Endothelial cell of umbilical vein (primary cell): ENCODE measurements around the gene ATP5PB. TPM values are rescaled to one million over a fixed set of nuclear protein-coding genes. Genes with fewer than 3 reads are reported as not detected.
A peak's percentile ranks its signal among the peaks of the same experiment; 100 is the strongest.

Experiments
- BruUV-seq: library from RNA; stranded (reverse); fragments of 400-500 nt; replicated peaks from 2 replicates; lab custom pipeline; 2021; lab: Mats Ljungman, UMichigan
- CTCF ChIA-PET: fragments of 300-600, 350-600 bp; sonication (Branson Sonifier 250); formaldehyde crosslinking; loops from one replicate; lab custom pipeline; 2021; ENCODE audit warnings: antibody characterized with exemption, inconsistent platforms; lab: Charles Lee
- POLR2A ChIA-PET: fragments of 300-600, 350-600 bp; sonication (Branson Sonifier 250); formaldehyde crosslinking; loops from one replicate; lab custom pipeline; 2021; ENCODE audit warnings: antibody characterized with exemption, inconsistent platforms; lab: Charles Lee
- DNase-seq: peaks from one replicate; pipeline ENCODE4 v3.0.0-alpha.2; 2011; ENCODE audit warnings: low read depth, low spot score
- FAIRE-seq: peaks from 2 replicates; lab custom pipeline; 2011; peaks lifted over from hg19 to GRCh38; lab: Jason Lieb, UNC
- H2AFZ ChIP-seq: 2 replicates; pipeline ENCODE4 v1.6.0; 2012; ENCODE audit warnings: low read depth, low read length, control low read depth, inconsistent platforms
- H3K27ac ChIP-seq: 2 replicates; pipeline ENCODE4 v1.5.1; 2011; ENCODE audit warnings: low read depth, mild to moderate bottlenecking, control low read depth, low read length, moderate library complexity; ENCODE audit not compliant: insufficient read depth
- H3K27me3 ChIP-seq, 2 experiments: 2 replicates each; pipeline versions ENCODE4 v1.6.0 to v1.6.1; 2011; ENCODE audit warnings: low read length in 2 of 2, mixed read lengths in 1 of 2; ENCODE audit not compliant: control insufficient read depth in 2 of 2, insufficient read depth in 2 of 2
- H3K36me3 ChIP-seq, 2 experiments: 2 replicates in 1 of 2; 3 replicates in 1 of 2; pipeline ENCODE4 v1.5.1; 2011; ENCODE audit warnings: low read length in 2 of 2, mild to moderate bottlenecking in 1 of 2, moderate library complexity in 1 of 2; ENCODE audit not compliant: control insufficient read depth in 2 of 2, insufficient read depth in 2 of 2; ENCODE audit errors: extremely low read depth in 1 of 2
- H3K4me1 ChIP-seq: 3 replicates; pipeline ENCODE4 v1.5.1; 2011; ENCODE audit warnings: mild to moderate bottlenecking, low read length; ENCODE audit not compliant: control insufficient read depth, insufficient read depth; ENCODE audit errors: extremely low read depth
- H3K4me2 ChIP-seq: 2 replicates; pipeline ENCODE4 v1.6.1; 2011; ENCODE audit warnings: low read length, control low read depth, mixed read lengths; ENCODE audit not compliant: insufficient read depth
- H3K4me3 ChIP-seq, 3 experiments: fragments of 200-600 bp in 1 of 3; sonication (generic), shearing (Covaris generic) in 1 of 3; replicated peaks in 1 of 3; 2 replicates each; pipeline ENCODE4 v1.5.1; 2011 to 2016; ENCODE audit warnings: control low read depth in 3 of 3, low read length in 3 of 3, mild to moderate bottlenecking in 2 of 3, inconsistent platforms in 1 of 3, low read depth in 1 of 3, moderate library complexity in 1 of 3; ENCODE audit not compliant: insufficient read depth in 1 of 3
- H3K79me2 ChIP-seq: 2 replicates; pipeline ENCODE4 v1.6.0; 2012; ENCODE audit warnings: low read length, inconsistent platforms; ENCODE audit not compliant: control insufficient read depth, insufficient read depth
- H3K9ac ChIP-seq: replicated peaks from 2 replicates; pipeline ENCODE3; 2011; ENCODE audit warnings: low read length, control low read depth; ENCODE audit not compliant: insufficient read depth; ENCODE audit errors: extremely low read depth
- H3K9me1 ChIP-seq: replicated peaks from 3 replicates; pipeline ENCODE4 v1.6.0; 2011; ENCODE audit warnings: mild to moderate bottlenecking, low read length; ENCODE audit not compliant: control insufficient read depth, insufficient read depth; ENCODE audit errors: extremely low read depth
- H3K9me3 ChIP-seq: replicated peaks from 2 replicates; pipeline ENCODE4 v1.5.1; 2012; ENCODE audit warnings: low read length, inconsistent platforms; ENCODE audit not compliant: control insufficient read depth, insufficient read depth
- H4K20me1 ChIP-seq: replicated peaks from 2 replicates; pipeline ENCODE3; 2011; ENCODE audit warnings: mild to moderate bottlenecking, low read length; ENCODE audit not compliant: control insufficient read depth, insufficient read depth; ENCODE audit errors: extremely low read depth
- FOS ChIP-seq: IDR thresholded peaks from 2 replicates; pipeline ENCODE4 v1.6.1; 2011; ENCODE audit warnings: mild to moderate bottlenecking, low read length, moderate library complexity, borderline replicate concordance; ENCODE audit not compliant: insufficient read depth
- POLR2A ChIP-seq: IDR thresholded peaks from 2 replicates; pipeline ENCODE4 v1.6.1; 2012; ENCODE audit warnings: low read depth, mild to moderate bottlenecking, control low read depth, low read length
- dilution Hi-C: fragments of 300-500 bp; cut with MboI; formaldehyde crosslinking; loops from one replicate; pipeline ENCODE4 v1.15.0; 2019; ENCODE audit warnings: low sequenced_read_pairs; ENCODE audit not compliant: extremely low pct_ligation_motif_present
- intact Hi-C: fragments of 100-400 bp; cut with micrococcal nuclease; formaldehyde crosslinking; loops from one replicate; pipeline ENCODE4 v1.10.0; 2022
- polyA plus RNA-seq, 4 experiments: library from polyadenylated mRNA; depleted of rRNA in 3 of 4; stranded (reverse) in 3 of 4; unstranded in 1 of 4; fragments of >200 nt; gene quantifications; 2 replicates each; pipeline versions ENCODE4 v1.2.1 to v1.2.3, GENCODE V29; 2011 to 2012; ENCODE audit warnings: missing spikeins in 1 of 4
- total RNA-seq: library from RNA; stranded (reverse); gene quantifications from 2 replicates; pipeline ENCODE4 v1.2.3, GENCODE V29; 2021
- TF ChIP-seq, protein P1 (sequence below), 2 donors: IDR thresholded peaks; 1 replicate in 1 of 2; 2 replicates in 1 of 2; pipeline ENCODE4 v1.5.1; 2011; ENCODE audit warnings: low read length in 2 of 2, mild to moderate bottlenecking in 2 of 2, moderate library complexity in 2 of 2, control low read depth in 1 of 2, inconsistent platforms in 1 of 2, low read depth in 1 of 2; ENCODE audit not compliant: insufficient read depth in 1 of 2; ENCODE audit errors: extremely low read depth in 1 of 2

Gene ATP5PB
- total and polyA plus RNA-seq, 2 donors (not counting 3 experiments of a cell fraction or from before 2014, with no cell fraction given) = 231 to 244 TPM

GRCh38 chr1:111480674-111481073 lies 31.4 kb downstream of the ATP5PB start:
- H4K20me1 ChIP-seq = no peaks in the 10 kb centered on the region
- H3K4me3 ChIP-seq = no peak overlapping the region
- no peak for FAIRE-seq
- BruUV-seq = no TSS peak
- no peak overlapping the region for H3K4me2 ChIP-seq
- ChIA-PET CTCF (interaction anchor here (0.7 to 3.3 kb wide), 9 partner anchors 16 to 890 kb away, joined by 3 to 64 read pairs (median 9); no protein-coding TSS in a partner anchor), POLR2A (no interaction called here)
- DNase-seq = no peak
- intact Hi-C loops = loop anchor here (1.0 to 5.0 kb wide), 6 partner anchors 176 to 887 kb away; partner anchors contain the start of gene DDX20
- dilution Hi-C loops = no loop called here
- TF ChIP-seq FOS = no peak
- H3K27ac ChIP-seq = no peak overlapping the region
- H3K27me3 ChIP-seq = peaks cover 0 to 2% of the 10 kb centered on the region in 2 experiments
- no peaks in the 10 kb centered on the region for H3K9me3 ChIP-seq
- H3K4me1 ChIP-seq = no peaks in the 10 kb centered on the region
- H2AFZ ChIP-seq = no peak overlapping the region
- H3K36me3 ChIP-seq = no peaks in the 10 kb centered on the region
- H3K79me2 ChIP-seq = no peaks in the 10 kb centered on the region
- no peaks in the 10 kb centered on the region for H3K9me1 ChIP-seq
- H3K9ac ChIP-seq = no peak overlapping the region

DNA sequence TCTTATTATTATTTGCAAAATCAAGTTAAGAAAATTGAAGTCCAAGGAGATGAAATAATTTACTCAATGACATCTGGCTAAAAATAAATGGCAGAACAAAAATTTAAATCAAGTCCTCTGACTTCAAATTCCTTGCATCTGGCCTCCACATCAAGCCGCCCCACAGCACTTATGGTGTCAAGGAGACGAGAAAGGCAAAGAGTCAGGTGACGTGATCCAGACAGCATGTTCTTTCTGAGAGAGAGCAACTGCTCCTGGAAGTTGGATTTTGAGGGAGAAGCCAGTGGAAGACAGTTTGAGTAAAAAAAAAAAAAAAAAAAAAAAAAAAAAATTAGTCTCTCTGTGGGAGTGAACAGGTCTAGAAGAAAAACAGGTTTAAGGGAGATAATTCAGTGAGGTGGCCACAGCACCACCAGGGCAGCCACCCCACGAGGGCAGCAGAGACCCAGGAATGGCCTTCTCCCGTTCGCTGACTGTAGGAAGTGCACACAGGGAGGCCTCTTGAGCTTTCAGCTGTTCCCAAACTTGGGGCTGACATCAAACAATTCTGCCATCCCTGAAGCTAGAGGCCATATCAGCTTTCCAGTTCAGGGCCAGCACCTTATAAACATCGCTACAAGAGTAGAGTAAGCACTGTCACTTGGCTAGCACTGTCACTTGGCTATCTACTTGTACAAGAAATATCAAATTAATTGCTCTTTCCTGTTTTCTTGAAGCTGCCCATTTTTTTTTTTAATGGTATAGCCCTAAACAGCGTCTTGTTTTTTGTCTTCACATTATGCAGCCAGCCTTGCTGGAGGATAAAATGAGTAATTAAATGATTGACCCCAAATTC lies 32.3 kb downstream of the ATP5PB start:
- Histone ChIP-seq H3K4me3 (no peak overlapping the region), H3K36me3 (no peaks in the 10 kb centered on the region), H3K4me2 (no peak overlapping the region), H4K20me1 (no peaks in the 10 kb centered on the region), H3K27me3 (peaks cover 0 to 2% of the 10 kb centered on the region in 2 experiments), H3K27ac (no peak overlapping the region), H3K4me1 (no peaks in the 10 kb centered on the region), H3K9me3 (no peaks in the 10 kb centered on the region), H3K79me2 (no peaks in the 10 kb centered on the region), H3K9me1 (no peaks in the 10 kb centered on the region), H3K9ac (no peak overlapping the region), H2AFZ (no peak overlapping the region)
- FAIRE-seq (peak; percentile 83), DNase-seq (peak; percentile 62)
- BruUV-seq = no TSS peak
- CTCF ChIA-PET = interaction anchor here (0.5 to 3.3 kb wide), 39 partner anchors 9 to 910 kb away, joined by 3 to 66 read pairs (median 5); partner anchors contain the start of genes INKA2 and RAP1A
- no peak for TF ChIP-seq POLR2A
- TF ChIP-seq, protein P1, sequence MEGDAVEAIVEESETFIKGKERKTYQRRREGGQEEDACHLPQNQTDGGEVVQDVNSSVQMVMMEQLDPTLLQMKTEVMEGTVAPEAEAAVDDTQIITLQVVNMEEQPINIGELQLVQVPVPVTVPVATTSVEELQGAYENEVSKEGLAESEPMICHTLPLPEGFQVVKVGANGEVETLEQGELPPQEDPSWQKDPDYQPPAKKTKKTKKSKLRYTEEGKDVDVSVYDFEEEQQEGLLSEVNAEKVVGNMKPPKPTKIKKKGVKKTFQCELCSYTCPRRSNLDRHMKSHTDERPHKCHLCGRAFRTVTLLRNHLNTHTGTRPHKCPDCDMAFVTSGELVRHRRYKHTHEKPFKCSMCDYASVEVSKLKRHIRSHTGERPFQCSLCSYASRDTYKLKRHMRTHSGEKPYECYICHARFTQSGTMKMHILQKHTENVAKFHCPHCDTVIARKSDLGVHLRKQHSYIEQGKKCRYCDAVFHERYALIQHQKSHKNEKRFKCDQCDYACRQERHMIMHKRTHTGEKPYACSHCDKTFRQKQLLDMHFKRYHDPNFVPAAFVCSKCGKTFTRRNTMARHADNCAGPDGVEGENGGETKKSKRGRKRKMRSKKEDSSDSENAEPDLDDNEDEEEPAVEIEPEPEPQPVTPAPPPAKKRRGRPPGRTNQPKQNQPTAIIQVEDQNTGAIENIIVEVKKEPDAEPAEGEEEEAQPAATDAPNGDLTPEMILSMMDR (IDR thresholded peaks at IDR 0.05; ENCODE audit: extremely low read depth in 1 of 2, insufficient read depth in 1 of 2, low read depth in 1 of 2, low read length in 2 of 2) = peak; percentile 57 to 70
- intact Hi-C loops = loop anchor here (1.0 to 5.0 kb wide), 6 partner anchors 175 to 886 kb away; partner anchors contain the start of gene DDX20
- POLR2A ChIA-PET = no interaction called here
- dilution Hi-C loops = no loop called here
